Type B pancreatic cell (in vitro differentiated cells): ENCODE results near the gene TCF4. TPM values are rescaled to one million over a fixed set of nuclear protein-coding genes. Genes with fewer than 3 reads are reported as not detected.

Experiments used
- DNase-seq: peaks from one replicate; pipeline ENCODE4 v3.0.0; 2021; ENCODE audit warnings: mixed read lengths; ENCODE audit not compliant: unreplicated experiment; ENCODE audit errors: extremely low spot score
- H3K27ac Mint-ChIP-seq: 2 replicates; pipeline ENCODE4 v1.8.0; 2021; ENCODE audit warnings: mild to moderate bottlenecking, mixed read lengths
- H3K27me3 Mint-ChIP-seq: 2 replicates; pipeline ENCODE4 v1.8.0; 2021; ENCODE audit warnings: mixed read lengths
- H3K36me3 Mint-ChIP-seq: 2 replicates; pipeline ENCODE4 v1.8.0; 2021; ENCODE audit warnings: mixed read lengths
- H3K4me1 Mint-ChIP-seq: one replicate; pipeline ENCODE4 v1.8.0; 2021; ENCODE audit warnings: mixed read lengths; ENCODE audit not compliant: unreplicated experiment
- H3K4me3 Mint-ChIP-seq: 2 replicates; pipeline ENCODE4 v1.8.0; 2021; ENCODE audit warnings: mild to moderate bottlenecking, mixed read lengths
- H3K9me3 Mint-ChIP-seq: 2 replicates; pipeline ENCODE4 v1.8.0; 2021; ENCODE audit warnings: mixed read lengths
- total RNA-seq: library from RNA; stranded (reverse); gene quantifications from 2 replicates; pipeline ENCODE4 v1.2.1, GENCODE V29; 2021; ENCODE audit warnings: low replicate concordance
- TF ChIP-seq, protein P1 (sequence below): fragments of 200-600 bp; sonication (generic); conservative IDR thresholded peaks from 2 replicates; pipeline ENCODE4 v1.5.0; 2021; ENCODE audit warnings: antibody characterized with exemption, mild to moderate bottlenecking

TCF4 gene
- total RNA-seq, 1 donor from 2014 or later = 189 TPM

DNA sequence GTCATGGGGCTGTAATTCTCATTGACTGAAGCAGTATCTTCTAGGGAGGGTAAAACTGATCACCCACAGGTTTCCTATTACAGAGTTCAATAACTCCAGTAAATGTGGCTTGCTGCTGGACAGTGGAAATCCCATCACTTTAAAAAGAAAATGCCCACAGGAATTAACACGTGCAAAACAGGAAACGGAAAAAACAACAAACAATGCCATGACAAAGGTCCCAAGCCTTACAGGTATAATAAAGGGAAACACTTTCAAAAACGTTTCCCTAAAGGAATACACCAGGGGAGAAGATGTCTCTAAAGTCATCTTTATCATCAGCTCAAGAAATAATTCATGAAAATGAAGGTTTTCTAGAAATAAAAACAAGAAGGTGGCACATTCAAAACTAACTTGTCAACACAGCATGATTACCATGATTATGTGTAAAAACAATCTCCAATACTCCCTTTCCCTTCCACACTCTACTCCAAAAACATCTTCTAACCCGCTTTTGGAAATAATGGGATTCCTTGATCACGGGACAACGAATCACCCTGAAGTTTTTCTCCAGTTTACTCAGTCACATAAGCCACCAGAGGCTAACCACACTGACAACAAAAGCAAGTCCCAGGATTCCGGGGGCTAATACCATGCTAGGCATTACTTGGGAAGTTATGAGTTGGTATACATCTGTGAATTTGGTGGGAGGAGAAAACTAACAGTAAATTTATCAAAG lies 167.9 kb downstream of the TCF4 start:
- Mint-ChIP-seq H3K27me3 (no peaks in the 10 kb centered on the region), H3K4me1 (peaks cover 57% of the 10 kb centered on the region), H3K4me3 (peak overlapping the region; percentile 20), H3K27ac (no peak overlapping the region), H3K9me3 (no peaks in the 10 kb centered on the region), H3K36me3 (no peaks in the 10 kb centered on the region)
- TF ChIP-seq, protein P1, sequence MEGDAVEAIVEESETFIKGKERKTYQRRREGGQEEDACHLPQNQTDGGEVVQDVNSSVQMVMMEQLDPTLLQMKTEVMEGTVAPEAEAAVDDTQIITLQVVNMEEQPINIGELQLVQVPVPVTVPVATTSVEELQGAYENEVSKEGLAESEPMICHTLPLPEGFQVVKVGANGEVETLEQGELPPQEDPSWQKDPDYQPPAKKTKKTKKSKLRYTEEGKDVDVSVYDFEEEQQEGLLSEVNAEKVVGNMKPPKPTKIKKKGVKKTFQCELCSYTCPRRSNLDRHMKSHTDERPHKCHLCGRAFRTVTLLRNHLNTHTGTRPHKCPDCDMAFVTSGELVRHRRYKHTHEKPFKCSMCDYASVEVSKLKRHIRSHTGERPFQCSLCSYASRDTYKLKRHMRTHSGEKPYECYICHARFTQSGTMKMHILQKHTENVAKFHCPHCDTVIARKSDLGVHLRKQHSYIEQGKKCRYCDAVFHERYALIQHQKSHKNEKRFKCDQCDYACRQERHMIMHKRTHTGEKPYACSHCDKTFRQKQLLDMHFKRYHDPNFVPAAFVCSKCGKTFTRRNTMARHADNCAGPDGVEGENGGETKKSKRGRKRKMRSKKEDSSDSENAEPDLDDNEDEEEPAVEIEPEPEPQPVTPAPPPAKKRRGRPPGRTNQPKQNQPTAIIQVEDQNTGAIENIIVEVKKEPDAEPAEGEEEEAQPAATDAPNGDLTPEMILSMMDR = no peak
- no peak for DNase-seq

DNA sequence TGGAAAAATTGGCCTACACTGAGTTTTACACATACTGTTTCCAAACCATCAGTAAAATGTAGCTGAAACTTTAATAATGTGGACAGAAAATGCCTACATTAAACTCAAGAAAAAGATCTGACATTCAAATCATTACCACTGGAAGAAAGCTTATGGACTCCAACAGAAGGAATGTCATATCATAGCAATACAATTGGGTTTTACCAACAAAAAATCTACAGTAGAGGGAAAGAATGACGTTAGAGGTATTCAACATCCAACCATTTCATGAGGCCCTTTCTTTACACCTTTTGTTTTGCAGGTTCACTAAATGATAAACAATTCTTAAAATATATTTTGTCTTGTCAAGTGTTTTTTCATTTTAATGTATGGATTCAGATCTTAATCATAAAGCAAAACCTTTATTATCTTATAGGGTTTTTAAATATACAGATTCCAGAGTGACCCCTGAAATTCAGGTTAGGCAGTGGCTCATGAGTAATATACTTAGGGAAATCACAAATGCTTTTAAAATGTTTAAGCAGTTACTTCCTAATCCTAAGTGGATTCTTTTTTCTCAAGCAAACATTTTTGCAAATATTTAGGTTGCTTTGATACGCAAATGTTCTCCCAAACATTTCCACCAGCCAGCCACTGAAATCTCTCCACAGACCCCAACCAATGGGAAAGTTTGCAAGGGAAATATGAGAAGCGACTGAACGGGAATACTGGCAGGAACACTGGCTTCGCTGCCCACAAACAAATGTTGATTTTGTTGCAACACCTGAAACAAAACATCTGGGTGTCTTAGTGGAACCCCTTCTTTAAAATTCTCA lies 168.7 kb downstream of the TCF4 start:
- H3K9me3 Mint-ChIP-seq = no peaks in the 10 kb centered on the region
- H3K27me3 Mint-ChIP-seq = no peaks in the 10 kb centered on the region
- TF ChIP-seq, protein P1 = no peak
- no peak overlapping the region for H3K27ac Mint-ChIP-seq
- H3K4me3 Mint-ChIP-seq = no peak overlapping the region
- H3K4me1 Mint-ChIP-seq = peaks cover 56% of the 10 kb centered on the region
- H3K36me3 Mint-ChIP-seq = no peaks in the 10 kb centered on the region
- no peak for DNase-seq

DNA sequence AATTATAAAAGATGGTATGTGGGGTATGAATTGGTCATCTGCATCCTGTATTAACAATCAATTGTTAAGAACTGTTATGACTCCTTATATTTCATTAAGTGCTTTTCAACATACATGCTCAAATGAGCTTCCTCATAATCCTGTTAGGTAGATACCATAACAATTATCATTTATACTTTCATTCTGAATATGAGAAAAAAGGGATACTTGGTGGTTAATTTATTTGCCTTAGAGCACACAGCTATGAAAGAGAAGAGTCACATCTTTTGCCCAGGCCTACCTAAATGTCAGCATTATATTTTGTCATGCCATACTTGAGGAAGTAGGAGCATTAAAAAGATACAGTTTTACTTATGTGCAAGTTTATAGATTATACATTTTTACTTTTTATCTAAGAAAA lies 169.6 kb downstream of the TCF4 start:
- H3K4me1 Mint-ChIP-seq = peaks cover 50% of the 10 kb centered on the region

DNA sequence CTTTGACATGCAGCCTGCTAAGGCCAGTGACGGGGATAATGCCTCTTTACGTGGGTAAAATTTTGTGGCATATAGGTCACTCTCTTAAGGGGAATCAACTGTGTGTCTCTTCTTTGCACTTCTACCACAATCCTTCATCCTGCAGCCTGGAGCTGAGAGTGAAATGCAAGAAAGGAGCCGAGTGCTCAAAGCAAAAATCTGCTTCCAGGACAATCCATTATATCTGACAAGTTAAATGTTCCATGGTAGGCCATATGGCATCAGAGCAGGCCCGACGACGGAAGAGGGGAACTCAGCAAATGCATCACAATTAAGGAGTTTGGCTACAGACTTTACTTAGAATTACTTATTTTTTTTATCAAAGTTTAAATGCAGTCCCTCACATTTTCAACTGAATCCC lies 171.2 kb downstream of the TCF4 start:
- no peak overlapping the region for H3K27ac Mint-ChIP-seq
- H3K27me3 Mint-ChIP-seq = no peaks in the 10 kb centered on the region
- H3K36me3 Mint-ChIP-seq = no peaks in the 10 kb centered on the region
- H3K9me3 Mint-ChIP-seq = no peaks in the 10 kb centered on the region
- H3K4me1 Mint-ChIP-seq = peaks cover 44% of the 10 kb centered on the region
- no peak overlapping the region for H3K4me3 Mint-ChIP-seq
- DNase-seq = no peak
- TF ChIP-seq, protein P1 = no peak

More for the DNA sequence above, 169.6 kb downstream of the TCF4 start:
- Mint-ChIP-seq H3K27ac (no peak overlapping the region), H3K36me3 (no peaks in the 10 kb centered on the region), H3K4me3 (no peak overlapping the region), H3K9me3 (no peaks in the 10 kb centered on the region), H3K27me3 (no peaks in the 10 kb centered on the region)
- no peak for DNase-seq
- TF ChIP-seq, protein P1 = no peak

DNA sequence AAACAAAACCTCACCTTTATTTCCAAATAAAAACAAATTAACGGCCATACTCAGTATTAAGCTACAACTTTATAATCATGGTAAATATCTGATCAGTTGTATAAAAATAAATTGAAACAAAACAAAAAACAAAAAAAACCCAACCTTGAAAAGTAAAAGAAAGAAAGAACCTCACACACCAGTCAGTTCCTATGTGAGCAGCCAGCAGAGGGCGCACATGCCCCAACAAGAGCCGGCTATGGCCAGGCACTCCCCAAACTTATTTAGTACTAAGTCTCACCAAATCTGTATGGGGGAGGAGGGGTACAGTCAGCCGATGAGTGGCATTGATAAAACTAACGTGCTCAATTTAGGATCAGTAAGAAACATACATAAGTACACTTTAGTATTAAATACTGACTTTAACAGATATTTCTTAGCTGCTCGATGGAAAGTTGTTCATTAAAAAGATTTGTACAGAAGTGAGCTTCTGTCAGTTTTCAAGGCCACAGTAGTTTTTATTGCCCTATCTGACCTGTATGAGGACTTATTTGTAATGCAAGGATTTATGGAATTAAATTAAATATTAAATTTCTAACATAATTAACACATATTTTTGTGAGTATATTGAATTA lies 172.6 kb downstream of the TCF4 start:
- H3K27ac Mint-ChIP-seq = peak overlapping the region; percentile 52
- H3K36me3 Mint-ChIP-seq = no peaks in the 10 kb centered on the region
- H3K4me1 Mint-ChIP-seq = peaks cover 34% of the 10 kb centered on the region
- no peak overlapping the region for H3K4me3 Mint-ChIP-seq
- TF ChIP-seq, protein P1 = peak; percentile 99
- peaks cover 2% of the 10 kb centered on the region for H3K27me3 Mint-ChIP-seq
- no peaks in the 10 kb centered on the region for H3K9me3 Mint-ChIP-seq
- DNase-seq = peak; percentile 76
